HEK293 (cell line): ENCODE data around the gene DOCK1.

Experiments used
- CTCF ChIA-PET: fragments of 350-600 bp; formaldehyde crosslinking; extraction: SDS; loops from one replicate; lab custom pipeline; 2021; ENCODE audit warnings: antibody characterized with exemption; lab: Yijun Ruan, JAX
- POLR2A ChIA-PET: fragments of 300-600 bp; formaldehyde crosslinking; extraction: SDS; loops from one replicate; lab custom pipeline; 2020; ENCODE audit warnings: antibody characterized with exemption, inconsistent platforms; lab: Yijun Ruan, JAX
- H3K27ac ChIP-seq: fragments of 200-500 bp; sonication (Bioruptor generic); 2 replicates; pipeline ENCODE4 v1.5.1; 2014; ENCODE audit warnings: low read depth, low read length, control low read depth, inconsistent platforms; ENCODE audit errors: extremely low read depth
- H3K36me3 ChIP-seq, 2 experiments: fragments of 200-500 bp in 1 of 2; sonication (Bioruptor generic) in 1 of 2; 1 replicate in 1 of 2; 2 replicates in 1 of 2; pipeline ENCODE4 v1.5.1; 2014 to 2017; ENCODE audit warnings: inconsistent platforms in 2 of 2, low read length in 2 of 2; ENCODE audit not compliant: control insufficient read depth in 2 of 2, insufficient read depth in 1 of 2
- H3K4me1 ChIP-seq: fragments of 200-500 bp; sonication (Bioruptor generic); 2 replicates; pipeline ENCODE4 v1.5.1; 2014; ENCODE audit warnings: mild to moderate bottlenecking, low read length, inconsistent platforms; ENCODE audit not compliant: control insufficient read depth, insufficient read depth
- H3K4me3 ChIP-seq: 2 replicates; pipeline ENCODE4 v1.5.1; 2011; ENCODE audit warnings: low read depth, mild to moderate bottlenecking, control low read depth, low read length, moderate library complexity
- H3K9me3 ChIP-seq: fragments of 200-500 bp; sonication (Bioruptor generic); 2 replicates; pipeline ENCODE4 v1.5.1; 2014; ENCODE audit warnings: low read depth, low read length, inconsistent platforms; ENCODE audit not compliant: control insufficient read depth, insufficient read depth
- EGR2 ChIP-seq: fragments of 450-650 bp; formaldehyde crosslinking; IDR thresholded peaks from 2 replicates; pipeline ENCODE4 v1.5.1; 2016; ENCODE audit warnings: low read depth, missing biosample characterization, missing genetic modification characterization
- GLIS1 ChIP-seq: fragments of 450-650 bp; formaldehyde crosslinking; IDR thresholded peaks from 2 replicates; pipeline ENCODE4 v1.5.1; 2016; ENCODE audit warnings: missing biosample characterization, missing genetic modification characterization
- KLF1 ChIP-seq: fragments of 450-650 bp; formaldehyde crosslinking; IDR thresholded peaks from 2 replicates; pipeline ENCODE4 v1.5.1; 2016; ENCODE audit warnings: missing biosample characterization, missing genetic modification characterization
- RBAK ChIP-seq: fragments of 450-650 bp; formaldehyde crosslinking; IDR thresholded peaks from 2 replicates; pipeline ENCODE4 v1.5.1; 2016; ENCODE audit warnings: missing biosample characterization, missing genetic modification characterization
- REPIN1 ChIP-seq: fragments of 450-650 bp; formaldehyde crosslinking; IDR thresholded peaks from 2 replicates; pipeline ENCODE4 v1.5.1; 2017; ENCODE audit warnings: missing biosample characterization, missing genetic modification characterization, low read depth
- SP2 ChIP-seq: fragments of 450-650 bp; formaldehyde crosslinking; IDR thresholded peaks from 2 replicates; pipeline ENCODE4 v1.5.1; 2016; ENCODE audit warnings: missing biosample characterization, missing genetic modification characterization
- ZNF16 ChIP-seq: fragments of 450-650 bp; formaldehyde crosslinking; IDR thresholded peaks from 2 replicates; pipeline ENCODE4 v1.5.1; 2016; ENCODE audit warnings: low read depth, missing biosample characterization, missing genetic modification characterization
- TF ChIP-seq, protein P1 (sequence below): fragments of 450-650 bp; formaldehyde crosslinking; IDR thresholded peaks from 2 replicates; pipeline ENCODE4 v1.5.1; 2016; ENCODE audit warnings: missing biosample characterization, missing genetic modification characterization
- TF ChIP-seq, protein P2 (sequence below): fragments of 450-650 bp; formaldehyde crosslinking; IDR thresholded peaks from 2 replicates; pipeline ENCODE4 v1.5.1; 2016; ENCODE audit warnings: missing biosample characterization, missing genetic modification characterization
- TF ChIP-seq, protein P3 (sequence below): fragments of 450-650 bp; formaldehyde crosslinking; IDR thresholded peaks from 2 replicates; pipeline ENCODE4 v1.5.1; 2016; ENCODE audit warnings: missing biosample characterization, missing genetic modification characterization
- TF ChIP-seq, protein P4 (sequence below): fragments of 450-650 bp; formaldehyde crosslinking; IDR thresholded peaks from 2 replicates; pipeline ENCODE4 v1.5.1; 2017; ENCODE audit warnings: missing biosample characterization, missing genetic modification characterization
- TF ChIP-seq, protein P5 (sequence below): fragments of 450-650 bp; formaldehyde crosslinking; IDR thresholded peaks from 2 replicates; pipeline ENCODE4 v1.5.1; 2016; ENCODE audit warnings: missing biosample characterization, missing genetic modification characterization
- TF ChIP-seq, protein P6 (sequence below): fragments of 450-650 bp; formaldehyde crosslinking; IDR thresholded peaks from 2 replicates; pipeline ENCODE4 v1.5.1; 2016; ENCODE audit warnings: missing biosample characterization, missing genetic modification characterization
- TF ChIP-seq, protein P7 (sequence below): fragments of 450-650 bp; formaldehyde crosslinking; conservative IDR thresholded peaks from 2 replicates; pipeline ENCODE4 v1.5.1; 2016; ENCODE audit warnings: low read depth, missing biosample characterization, missing genetic modification characterization

The DOCK1 gene

DNA sequence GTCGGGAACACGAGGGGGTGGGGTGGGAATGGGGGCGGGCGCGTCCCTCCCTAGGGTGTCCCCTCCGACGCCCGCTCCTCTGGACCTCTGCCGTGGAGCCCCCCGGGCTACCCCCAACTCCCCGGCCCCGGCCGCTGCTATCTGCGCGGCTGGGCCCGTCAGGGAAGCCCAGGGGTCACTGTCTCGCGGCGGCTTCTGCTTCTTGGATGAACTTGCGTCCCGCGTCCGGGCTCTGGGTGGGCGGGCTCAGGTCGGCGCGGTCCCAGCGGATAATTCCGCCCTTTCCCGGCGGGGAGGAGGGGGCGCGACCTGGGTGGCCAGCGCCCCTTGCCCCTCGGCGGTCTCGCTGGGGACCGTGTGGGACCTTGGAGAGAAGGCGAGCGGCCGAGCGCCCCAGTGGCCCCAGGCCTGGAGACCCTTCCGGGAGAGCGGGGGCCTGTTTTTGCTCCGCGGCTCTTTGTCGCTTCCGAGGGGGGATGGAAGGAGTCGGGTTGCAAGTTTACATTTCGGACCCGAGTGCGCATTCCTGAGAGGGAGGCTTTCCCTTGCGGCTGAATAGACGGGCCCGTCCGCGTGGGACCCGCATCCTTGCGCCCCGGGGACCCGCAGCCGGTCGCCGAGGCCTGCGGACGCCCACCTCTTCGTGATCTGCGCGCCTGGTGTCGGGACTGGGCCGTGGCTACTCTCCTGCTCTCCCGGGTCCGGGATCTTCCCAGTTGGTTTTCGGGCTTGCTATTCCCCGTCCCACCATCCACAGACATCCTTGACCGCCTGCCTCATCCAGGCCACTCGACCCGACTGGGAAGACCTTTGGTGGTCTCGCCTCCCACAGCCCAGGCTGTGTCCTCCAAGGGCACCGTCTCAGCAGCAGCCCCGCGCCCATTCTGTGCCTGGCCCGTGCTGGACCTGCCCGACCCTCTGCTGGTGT, 812 bp downstream of the DOCK1 start:
- ChIA-PET POLR2A (interaction anchor here (1.0 kb wide), 1 partner anchor 26 kb away, joined by 4 read pairs; no protein-coding TSS in a partner anchor), CTCF (interaction anchor here (1.2 kb wide), 1 partner anchor 63 kb away, joined by 4 read pairs; no protein-coding TSS in a partner anchor)
- Histone ChIP-seq H3K27ac (peak overlapping the region; percentile 49; the same call in 1 of the 2 replicates), H3K4me3 (peak overlapping the region; percentile 67), H3K36me3 (peaks cover 0 to 8% of the 10 kb centered on the region in 2 experiments; a peak in 1 of 3 replicates), H3K4me1 (peaks cover 4% of the 10 kb centered on the region; the same call in 1 of the 2 replicates), H3K9me3 (no peaks in the 10 kb centered on the region)
- peak; percentile 65 for TF ChIP-seq GLIS1 (tag by site-specific recombination)
- TF ChIP-seq, protein P1, sequence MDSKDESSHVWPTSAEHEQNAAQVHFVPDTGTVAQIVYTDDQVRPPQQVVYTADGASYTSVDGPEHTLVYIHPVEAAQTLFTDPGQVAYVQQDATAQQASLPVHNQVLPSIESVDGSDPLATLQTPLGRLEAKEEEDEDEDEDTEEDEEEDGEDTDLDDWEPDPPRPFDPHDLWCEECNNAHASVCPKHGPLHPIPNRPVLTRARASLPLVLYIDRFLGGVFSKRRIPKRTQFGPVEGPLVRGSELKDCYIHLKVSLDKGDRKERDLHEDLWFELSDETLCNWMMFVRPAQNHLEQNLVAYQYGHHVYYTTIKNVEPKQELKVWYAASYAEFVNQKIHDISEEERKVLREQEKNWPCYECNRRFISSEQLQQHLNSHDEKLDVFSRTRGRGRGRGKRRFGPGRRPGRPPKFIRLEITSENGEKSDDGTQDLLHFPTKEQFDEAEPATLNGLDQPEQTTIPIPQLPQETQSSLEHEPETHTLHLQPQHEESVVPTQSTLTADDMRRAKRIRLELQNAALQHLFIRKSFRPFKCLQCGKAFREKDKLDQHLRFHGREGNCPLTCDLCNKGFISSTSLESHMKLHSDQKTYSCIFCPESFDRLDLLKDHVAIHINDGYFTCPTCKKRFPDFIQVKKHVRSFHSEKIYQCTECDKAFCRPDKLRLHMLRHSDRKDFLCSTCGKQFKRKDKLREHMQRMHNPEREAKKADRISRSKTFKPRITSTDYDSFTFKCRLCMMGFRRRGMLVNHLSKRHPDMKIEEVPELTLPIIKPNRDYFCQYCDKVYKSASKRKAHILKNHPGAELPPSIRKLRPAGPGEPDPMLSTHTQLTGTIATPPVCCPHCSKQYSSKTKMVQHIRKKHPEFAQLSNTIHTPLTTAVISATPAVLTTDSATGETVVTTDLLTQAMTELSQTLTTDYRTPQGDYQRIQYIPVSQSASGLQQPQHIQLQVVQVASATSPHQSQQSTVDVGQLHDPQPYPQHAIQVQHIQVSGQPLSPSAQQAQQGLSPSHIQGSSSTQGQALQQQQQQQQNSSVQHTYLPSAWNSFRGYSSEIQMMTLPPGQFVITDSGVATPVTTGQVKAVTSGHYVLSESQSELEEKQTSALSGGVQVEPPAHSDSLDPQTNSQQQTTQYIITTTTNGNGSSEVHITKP = no peak
- TF ChIP-seq KLF1 (tag by site-specific recombination) = peak; percentile 58
- TF ChIP-seq EGR2 = no peak
- TF ChIP-seq, protein P2, sequence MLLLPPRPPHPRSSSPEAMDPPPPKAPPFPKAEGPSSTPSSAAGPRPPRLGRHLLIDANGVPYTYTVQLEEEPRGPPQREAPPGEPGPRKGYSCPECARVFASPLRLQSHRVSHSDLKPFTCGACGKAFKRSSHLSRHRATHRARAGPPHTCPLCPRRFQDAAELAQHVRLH (tag by site-specific recombination) = no peak
- TF ChIP-seq, protein P3, sequence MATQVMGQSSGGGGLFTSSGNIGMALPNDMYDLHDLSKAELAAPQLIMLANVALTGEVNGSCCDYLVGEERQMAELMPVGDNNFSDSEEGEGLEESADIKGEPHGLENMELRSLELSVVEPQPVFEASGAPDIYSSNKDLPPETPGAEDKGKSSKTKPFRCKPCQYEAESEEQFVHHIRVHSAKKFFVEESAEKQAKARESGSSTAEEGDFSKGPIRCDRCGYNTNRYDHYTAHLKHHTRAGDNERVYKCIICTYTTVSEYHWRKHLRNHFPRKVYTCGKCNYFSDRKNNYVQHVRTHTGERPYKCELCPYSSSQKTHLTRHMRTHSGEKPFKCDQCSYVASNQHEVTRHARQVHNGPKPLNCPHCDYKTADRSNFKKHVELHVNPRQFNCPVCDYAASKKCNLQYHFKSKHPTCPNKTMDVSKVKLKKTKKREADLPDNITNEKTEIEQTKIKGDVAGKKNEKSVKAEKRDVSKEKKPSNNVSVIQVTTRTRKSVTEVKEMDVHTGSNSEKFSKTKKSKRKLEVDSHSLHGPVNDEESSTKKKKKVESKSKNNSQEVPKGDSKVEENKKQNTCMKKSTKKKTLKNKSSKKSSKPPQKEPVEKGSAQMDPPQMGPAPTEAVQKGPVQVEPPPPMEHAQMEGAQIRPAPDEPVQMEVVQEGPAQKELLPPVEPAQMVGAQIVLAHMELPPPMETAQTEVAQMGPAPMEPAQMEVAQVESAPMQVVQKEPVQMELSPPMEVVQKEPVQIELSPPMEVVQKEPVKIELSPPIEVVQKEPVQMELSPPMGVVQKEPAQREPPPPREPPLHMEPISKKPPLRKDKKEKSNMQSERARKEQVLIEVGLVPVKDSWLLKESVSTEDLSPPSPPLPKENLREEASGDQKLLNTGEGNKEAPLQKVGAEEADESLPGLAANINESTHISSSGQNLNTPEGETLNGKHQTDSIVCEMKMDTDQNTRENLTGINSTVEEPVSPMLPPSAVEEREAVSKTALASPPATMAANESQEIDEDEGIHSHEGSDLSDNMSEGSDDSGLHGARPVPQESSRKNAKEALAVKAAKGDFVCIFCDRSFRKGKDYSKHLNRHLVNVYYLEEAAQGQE (tag by site-specific recombination) = no peak
- TF ChIP-seq REPIN1 (tag by site-specific recombination) = no peak
- TF ChIP-seq, protein P4, sequence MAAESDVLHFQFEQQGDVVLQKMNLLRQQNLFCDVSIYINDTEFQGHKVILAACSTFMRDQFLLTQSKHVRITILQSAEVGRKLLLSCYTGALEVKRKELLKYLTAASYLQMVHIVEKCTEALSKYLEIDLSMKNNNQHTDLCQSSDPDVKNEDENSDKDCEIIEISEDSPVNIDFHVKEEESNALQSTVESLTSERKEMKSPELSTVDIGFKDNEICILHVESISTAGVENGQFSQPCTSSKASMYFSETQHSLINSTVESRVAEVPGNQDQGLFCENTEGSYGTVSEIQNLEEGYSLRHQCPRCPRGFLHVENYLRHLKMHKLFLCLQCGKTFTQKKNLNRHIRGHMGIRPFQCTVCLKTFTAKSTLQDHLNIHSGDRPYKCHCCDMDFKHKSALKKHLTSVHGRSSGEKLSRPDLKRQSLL (tag by site-specific recombination) = no peak
- TF ChIP-seq ZNF16 (tag by site-specific recombination) = no peak
- no peak for TF ChIP-seq RBAK (tag by site-specific recombination)
- TF ChIP-seq SP2 = peak; percentile 68
- TF ChIP-seq, protein P5, sequence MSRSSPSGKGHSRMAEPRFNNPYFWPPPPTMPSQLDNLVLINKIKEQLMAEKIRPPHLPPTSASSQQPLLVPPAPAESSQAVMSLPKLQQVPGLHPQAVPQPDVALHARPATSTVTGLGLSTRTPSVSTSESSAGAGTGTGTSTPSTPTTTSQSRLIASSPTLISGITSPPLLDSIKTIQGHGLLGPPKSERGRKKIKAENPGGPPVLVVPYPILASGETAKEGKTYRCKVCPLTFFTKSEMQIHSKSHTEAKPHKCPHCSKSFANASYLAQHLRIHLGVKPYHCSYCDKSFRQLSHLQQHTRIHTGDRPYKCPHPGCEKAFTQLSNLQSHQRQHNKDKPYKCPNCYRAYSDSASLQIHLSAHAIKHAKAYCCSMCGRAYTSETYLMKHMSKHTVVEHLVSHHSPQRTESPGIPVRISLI (tag by site-specific recombination) = no peak
- TF ChIP-seq, protein P6, sequence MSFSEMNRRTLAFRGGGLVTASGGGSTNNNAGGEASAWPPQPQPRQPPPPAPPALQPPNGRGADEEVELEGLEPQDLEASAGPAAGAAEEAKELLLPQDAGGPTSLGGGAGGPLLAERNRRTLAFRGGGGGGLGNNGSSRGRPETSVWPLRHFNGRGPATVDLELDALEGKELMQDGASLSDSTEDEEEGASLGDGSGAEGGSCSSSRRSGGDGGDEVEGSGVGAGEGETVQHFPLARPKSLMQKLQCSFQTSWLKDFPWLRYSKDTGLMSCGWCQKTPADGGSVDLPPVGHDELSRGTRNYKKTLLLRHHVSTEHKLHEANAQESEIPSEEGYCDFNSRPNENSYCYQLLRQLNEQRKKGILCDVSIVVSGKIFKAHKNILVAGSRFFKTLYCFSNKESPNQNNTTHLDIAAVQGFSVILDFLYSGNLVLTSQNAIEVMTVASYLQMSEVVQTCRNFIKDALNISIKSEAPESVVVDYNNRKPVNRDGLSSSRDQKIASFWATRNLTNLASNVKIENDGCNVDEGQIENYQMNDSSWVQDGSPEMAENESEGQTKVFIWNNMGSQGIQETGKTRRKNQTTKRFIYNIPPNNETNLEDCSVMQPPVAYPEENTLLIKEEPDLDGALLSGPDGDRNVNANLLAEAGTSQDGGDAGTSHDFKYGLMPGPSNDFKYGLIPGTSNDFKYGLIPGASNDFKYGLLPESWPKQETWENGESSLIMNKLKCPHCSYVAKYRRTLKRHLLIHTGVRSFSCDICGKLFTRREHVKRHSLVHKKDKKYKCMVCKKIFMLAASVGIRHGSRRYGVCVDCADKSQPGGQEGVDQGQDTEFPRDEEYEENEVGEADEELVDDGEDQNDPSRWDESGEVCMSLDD (tag by site-specific recombination) = no peak
- TF ChIP-seq, protein P7, sequence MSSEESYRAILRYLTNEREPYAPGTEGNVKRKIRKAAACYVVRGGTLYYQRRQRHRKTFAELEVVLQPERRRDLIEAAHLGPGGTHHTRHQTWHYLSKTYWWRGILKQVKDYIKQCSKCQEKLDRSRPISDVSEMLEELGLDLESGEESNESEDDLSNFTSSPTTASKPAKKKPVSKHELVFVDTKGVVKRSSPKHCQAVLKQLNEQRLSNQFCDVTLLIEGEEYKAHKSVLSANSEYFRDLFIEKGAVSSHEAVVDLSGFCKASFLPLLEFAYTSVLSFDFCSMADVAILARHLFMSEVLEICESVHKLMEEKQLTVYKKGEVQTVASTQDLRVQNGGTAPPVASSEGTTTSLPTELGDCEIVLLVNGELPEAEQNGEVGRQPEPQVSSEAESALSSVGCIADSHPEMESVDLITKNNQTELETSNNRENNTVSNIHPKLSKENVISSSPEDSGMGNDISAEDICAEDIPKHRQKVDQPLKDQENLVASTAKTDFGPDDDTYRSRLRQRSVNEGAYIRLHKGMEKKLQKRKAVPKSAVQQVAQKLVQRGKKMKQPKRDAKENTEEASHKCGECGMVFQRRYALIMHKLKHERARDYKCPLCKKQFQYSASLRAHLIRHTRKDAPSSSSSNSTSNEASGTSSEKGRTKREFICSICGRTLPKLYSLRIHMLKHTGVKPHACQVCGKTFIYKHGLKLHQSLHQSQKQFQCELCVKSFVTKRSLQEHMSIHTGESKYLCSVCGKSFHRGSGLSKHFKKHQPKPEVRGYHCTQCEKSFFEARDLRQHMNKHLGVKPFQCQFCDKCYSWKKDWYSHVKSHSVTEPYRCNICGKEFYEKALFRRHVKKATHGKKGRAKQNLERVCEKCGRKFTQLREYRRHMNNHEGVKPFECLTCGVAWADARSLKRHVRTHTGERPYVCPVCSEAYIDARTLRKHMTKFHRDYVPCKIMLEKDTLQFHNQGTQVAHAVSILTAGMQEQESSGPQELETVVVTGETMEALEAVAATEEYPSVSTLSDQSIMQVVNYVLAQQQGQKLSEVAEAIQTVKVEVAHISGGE (tag by site-specific recombination) = 0 out of 2 replicates have a peak, but pooled peaks have one; percentile 18
